ENCODE results near the gene ARHGDIA. TPM values are rescaled to one million over a fixed set of nuclear protein-coding genes. Genes with fewer than 3 reads are reported as not detected.

ARHGDIA gene
- total and polyA plus RNA-seq, 2 of the 8 experiments (the other 6 are each of a cell fraction or from before 2014, with no cell fraction given): 62.4 to 217 TPM

GRCh38 chr17:81884520-81884919, 13.4 kb upstream of the ARHGDIA start:
- CTCF ChIA-PET (ENCODE audit: partially characterized antibody): interaction anchor here (0.8 to 3.9 kb wide), 2 partner anchors 15 to 62 kb away, joined by 3 to 24 read pairs; partner anchors contain the start of gene ARHGDIA

More at GRCh38 chr17:81884520-81884919, 13.4 kb upstream of the ARHGDIA start:
- Histone ChIP-seq H2BK20ac (ENCODE audit: low read length) (no peak overlapping the region), H3K36me3 (ENCODE audit: control insufficient read depth in 2 of 4, insufficient read depth in 4 of 4, low read length in 3 of 4) (peaks cover 31 to 60% (median 38%) of the 10 kb centered on the region in 4 experiments), H3K18ac (ENCODE audit: extremely low read depth, low read length) (no peak overlapping the region), H3K23me2 (ENCODE audit: low read depth, low read length) (no peaks in the 10 kb centered on the region), H3K27me3 (replicated peaks in 1 of 4; ENCODE audit: control insufficient read depth in 3 of 4, extremely low read depth in 1 of 4, insufficient read depth in 3 of 4, low read length in 3 of 4) (no peaks in the 10 kb centered on the region), H3K79me1 (ENCODE audit: low read depth, low read length) (peaks cover 13% of the 10 kb centered on the region), H3K4ac (replicated peaks; ENCODE audit: insufficient read length, low read depth, low read length) (no peak overlapping the region), H2AK5ac (ENCODE audit: low read depth, low read length) (no peak overlapping the region), H2BK15ac (ENCODE audit: low read length) (no peak overlapping the region), H4K91ac (replicated peaks; ENCODE audit: insufficient read length, low read length) (no peak overlapping the region), H3K23ac (ENCODE audit: insufficient read length) (no peak overlapping the region), H3K14ac (ENCODE audit: insufficient read length) (no peak overlapping the region), H3K9ac (replicated peaks in 1 of 4; ENCODE audit: extremely low read depth in 1 of 4, low read depth in 3 of 4, low read length in 3 of 4) (no peak overlapping the region), H2BK120ac (replicated peaks; ENCODE audit: low read depth, low read length) (no peak overlapping the region), H3K27ac (ENCODE audit: low read depth, low read length) (no peak overlapping the region), H3K4me1 (replicated peaks in 1 of 4; ENCODE audit: control insufficient read depth in 3 of 4, insufficient read depth in 4 of 4, low read length in 3 of 4) (no peaks in the 10 kb centered on the region), H4K5ac (ENCODE audit: insufficient read length, low read depth, low read length) (no peak overlapping the region), H2BK5ac (ENCODE audit: low read depth, low read length) (no peak overlapping the region), H3K79me2 (ENCODE audit: control insufficient read depth in 1 of 2, insufficient read depth in 2 of 2, low read length in 2 of 2) (peaks cover 0 to 20% of the 10 kb centered on the region in 2 experiments; a peak in 3 of 4 replicates), H3K9me3 (ENCODE audit: insufficient read depth in 2 of 2, low read depth in 1 of 2, low read length in 1 of 2) (no peaks in the 10 kb centered on the region), H3K4me3 (ENCODE audit: extremely low read depth in 1 of 4, insufficient read depth in 2 of 4, low read depth in 3 of 4, low read length in 4 of 4) (no peak overlapping the region), H4K20me1 (replicated peaks in 1 of 2; ENCODE audit: control insufficient read depth in 1 of 2, insufficient read depth in 2 of 2, low read length in 2 of 2) (peaks cover 19 to 23% of the 10 kb centered on the region in 2 experiments), H2BK12ac (ENCODE audit: low read depth, low read length) (no peak overlapping the region), H2AFZ (ENCODE audit: low read length) (no peak overlapping the region), H3K4me2 (ENCODE audit: insufficient read depth in 1 of 2, low read depth in 2 of 2, low read length in 2 of 2) (no peak overlapping the region), H4K8ac (ENCODE audit: extremely low read depth, insufficient read depth, low read length) (no peak overlapping the region), H3K56ac (replicated peaks; ENCODE audit: insufficient read length, low read depth, low read length) (no peak overlapping the region)
- DNase-seq (ENCODE audit: low read depth in 1 of 2, low spot score in 2 of 2) (no peak), FAIRE-seq (no peak)
- POLR2A ChIA-PET (ENCODE audit: partially characterized antibody): interaction anchor here (0.7 to 12.3 kb wide), 15 partner anchors 8 to 176 kb away, joined by 3 to 151 read pairs (median 4); partner anchors contain the start of genes ARHGDIA, CENPX, NPB and P4HB
- TF ChIP-seq POLR2AphosphoS5 (IDR thresholded peaks at IDR 0.05; ENCODE audit: low read depth, low read length) (0 out of 2 replicates have a peak, but pooled peaks have one; percentile 50), CBX8 (IDR thresholded peaks at IDR 0.05; ENCODE audit: borderline replicate concordance, low read depth, low read length) (no peak), SAP30 (IDR thresholded peaks at IDR 0.05; ENCODE audit: insufficient read depth, insufficient replicate concordance, low read length) (no peak)
- WGBS, 2 experiments (ENCODE audit: extremely low coverage in 1 of 2, insufficient coverage in 1 of 2, insufficient read length in 1 of 2, insufficient replicate concordance in 2 of 2, low coverage in 1 of 2, low lambda C conversion rate in 2 of 2, missing lambda C conversion rate in 1 of 2): 92% methylated on average over 10 of the region's 11 CpGs; no CpG with 5 or more reads in 1 of the 2 experiments
